Panc1 (cell line): ENCODE results near the gene DOP1A.

ENCODE experiments used
- CTCF ChIP-seq: fragments of 450-650 bp; IDR thresholded peaks from 2 replicates; pipeline ENCODE4 v1.5.1; 2017; ENCODE audit warnings: mild to moderate bottlenecking
- POLR2AphosphoS5 ChIP-seq: IDR thresholded peaks from 2 replicates; pipeline ENCODE4 v1.6.1; 2012; ENCODE audit warnings: mild to moderate bottlenecking, low read depth, low read length, moderate library complexity
- REST ChIP-seq, 2 experiments: IDR thresholded peaks; 2 replicates each; pipeline ENCODE4 v1.6.1; 2011 to 2012; ENCODE audit warnings: low read depth in 2 of 2, control low read depth in 1 of 2, low read length in 1 of 2, mild to moderate bottlenecking in 1 of 2, moderate library complexity in 1 of 2; ENCODE audit not compliant: insufficient read depth in 1 of 2
- SIN3A ChIP-seq: IDR thresholded peaks from 2 replicates; pipeline ENCODE4 v1.6.1; 2012; ENCODE audit warnings: low read depth, mild to moderate bottlenecking, low read length, moderate library complexity, borderline replicate concordance; ENCODE audit not compliant: insufficient read depth
- TCF7L2 ChIP-seq: IDR thresholded peaks from 2 replicates; pipeline ENCODE4 v1.6.1; 2011; ENCODE audit warnings: mild to moderate bottlenecking, low read depth, low read length, inconsistent platforms

GRCh38 chr6:83183082-83183828 lies 115.8 kb downstream of the DOP1A start:
- no peak for TF ChIP-seq CTCF
- TF ChIP-seq REST (IDR thresholded peaks at IDR 0.05; ENCODE audit: insufficient read depth in 1 of 2, low read depth in 2 of 2, low read length in 1 of 2), result no peak
- TF ChIP-seq POLR2AphosphoS5, result no peak
- no peak for TF ChIP-seq SIN3A
- no peak for TF ChIP-seq TCF7L2
